Measurements from ENCODE around the gene ASB3.
"Not testable (repeated sequence)": the region's sequence is repeated elsewhere in the genome, so short reads cannot be mapped to it uniquely, and the experiment has no call there.

The ASB3 gene

GRCh38 chr2:53725662-53726061 lies 61.1 kb downstream of the ASB3 start:
- no peaks in the 10 kb centered on the region for H3K27me3 ChIP-seq (ENCODE audit: control insufficient read depth, low read length)
- H3K27ac ChIP-seq (ENCODE audit: low read depth, low read length) = no peak overlapping the region
- TF ChIP-seq EZH2phosphoT487 (IDR thresholded peaks at IDR 0.05; ENCODE audit: borderline replicate concordance, low read length) (no peak), CTCF (IDR thresholded peaks at IDR 0.05; ENCODE audit: low read depth, low read length, poor library complexity, severe bottlenecking) (no peak)
- H3K9me3 ChIP-seq (ENCODE audit: control insufficient read depth, insufficient read depth, low read length) = no peaks in the 10 kb centered on the region
- H3K79me2 ChIP-seq (ENCODE audit: control insufficient read depth, low read length) = no peaks in the 10 kb centered on the region
- no peak overlapping the region for H3K4me3 ChIP-seq (ENCODE audit: low read length)
- H3F3A ChIP-seq (ENCODE audit: control insufficient read depth, insufficient read depth) = no peaks in the 10 kb centered on the region
- H3K36me3 ChIP-seq (ENCODE audit: control insufficient read depth, low read length) = peaks cover 10% of the 10 kb centered on the region; the same call in 1 of the 2 replicates
- no peaks in the 10 kb centered on the region for H3K9me2 ChIP-seq (replicated peaks; ENCODE audit: control insufficient read depth, low read length)
- H3K4me2 ChIP-seq (ENCODE audit: low read length) = no peak overlapping the region
- H4K20me1 ChIP-seq (ENCODE audit: control insufficient read depth, insufficient read depth, low read depth, low read length) = no peaks in the 10 kb centered on the region
- H3K4me1 ChIP-seq (ENCODE audit: control insufficient read depth, low read length) = no peaks in the 10 kb centered on the region

GRCh38 chr2:53724536-53724935 lies 62.2 kb downstream of the ASB3 start:
- no peaks in the 10 kb centered on the region for H3K9me3 ChIP-seq (ENCODE audit: control insufficient read depth, insufficient read depth, low read length)
- no peak overlapping the region for H3K27ac ChIP-seq (ENCODE audit: low read depth, low read length)
- no peaks in the 10 kb centered on the region for H3K79me2 ChIP-seq (ENCODE audit: control insufficient read depth, low read length)
- H4K20me1 ChIP-seq (ENCODE audit: control insufficient read depth, insufficient read depth, low read depth, low read length) = no peaks in the 10 kb centered on the region
- H3K4me1 ChIP-seq (ENCODE audit: control insufficient read depth, low read length) = no peaks in the 10 kb centered on the region
- no peak overlapping the region for H3K4me3 ChIP-seq (ENCODE audit: low read length)
- no peaks in the 10 kb centered on the region for H3K27me3 ChIP-seq (ENCODE audit: control insufficient read depth, low read length)
- no peak for TF ChIP-seq CTCF (IDR thresholded peaks at IDR 0.05; ENCODE audit: low read depth, low read length, poor library complexity, severe bottlenecking)
- peaks cover 10% of the 10 kb centered on the region; the same call in 1 of the 2 replicates for H3K36me3 ChIP-seq (ENCODE audit: control insufficient read depth, low read length)
- H3K9me2 ChIP-seq (replicated peaks; ENCODE audit: control insufficient read depth, low read length) = no peaks in the 10 kb centered on the region
- no peak overlapping the region for H3K4me2 ChIP-seq (ENCODE audit: low read length)
- H3F3A ChIP-seq (ENCODE audit: control insufficient read depth, insufficient read depth) = no peaks in the 10 kb centered on the region

GRCh38 chr2:53720944-53721343 lies 65.8 kb downstream of the ASB3 start:
- H4K20me1 ChIP-seq (ENCODE audit: control insufficient read depth, insufficient read depth, low read depth, low read length); H3F3A ChIP-seq (ENCODE audit: control insufficient read depth, insufficient read depth); H3K27ac ChIP-seq (ENCODE audit: low read depth, low read length); H3K4me3 ChIP-seq (ENCODE audit: low read length); H3K9me2 ChIP-seq (replicated peaks; ENCODE audit: control insufficient read depth, low read length); H3K9me3 ChIP-seq (ENCODE audit: control insufficient read depth, insufficient read depth, low read length); H3K79me2 ChIP-seq (ENCODE audit: control insufficient read depth, low read length); H3K4me2 ChIP-seq (ENCODE audit: low read length); H3K4me1 ChIP-seq (ENCODE audit: control insufficient read depth, low read length); H3K27me3 ChIP-seq (ENCODE audit: control insufficient read depth, low read length): not testable (repeated sequence)
- H3K36me3 ChIP-seq (ENCODE audit: control insufficient read depth, low read length) = peaks cover 10% of the 10 kb centered on the region; the same call in 1 of the 2 replicates

- H3K9me2 ChIP-seq (replicated peaks; ENCODE audit: control insufficient read depth, low read length) = no peaks in the 10 kb centered on the region
- H3K27me3 ChIP-seq (ENCODE audit: control insufficient read depth, low read length) = no peaks in the 10 kb centered on the region
- H3K9me3 ChIP-seq (ENCODE audit: control insufficient read depth, insufficient read depth, low read length) = no peaks in the 10 kb centered on the region; the same call in 1 of the 2 replicates
- no peaks in the 10 kb centered on the region for H3K79me2 ChIP-seq (ENCODE audit: control insufficient read depth, low read length)
- H3K4me3 ChIP-seq (ENCODE audit: low read length) = no peak overlapping the region
- H3F3A ChIP-seq (ENCODE audit: control insufficient read depth, insufficient read depth) = peaks cover 2% of the 10 kb centered on the region; the same call in 1 of the 2 replicates
- peaks cover 14% of the 10 kb centered on the region for H3K36me3 ChIP-seq (ENCODE audit: control insufficient read depth, low read length)
- no peaks in the 10 kb centered on the region for H3K4me1 ChIP-seq (ENCODE audit: control insufficient read depth, low read length)
- no peaks in the 10 kb centered on the region for H4K20me1 ChIP-seq (ENCODE audit: control insufficient read depth, insufficient read depth, low read depth, low read length)
- no peak overlapping the region for H3K4me2 ChIP-seq (ENCODE audit: low read length)
- no peak overlapping the region for H3K27ac ChIP-seq (ENCODE audit: low read depth, low read length)
- TF ChIP-seq CTCF (IDR thresholded peaks at IDR 0.05; ENCODE audit: low read depth, low read length, poor library complexity, severe bottlenecking) = no peak
- no peak for TF ChIP-seq EZH2phosphoT487 (IDR thresholded peaks at IDR 0.05; ENCODE audit: borderline replicate concordance, low read length)
Observed at GRCh38 chr2:53715568-53715967, 71.2 kb downstream of the ASB3 start.
